DND-41 (cell line): ENCODE results near the gene TRIM40.
"Not testable (repeated sequence)": the region's sequence is repeated elsewhere in the genome, so short reads cannot be mapped to it uniquely, and the experiment has no call there.

Experiments
- ATAC-seq: fragments of 200-7000 bp; cut with Tn5 transposase; 3 replicates; pipeline ENCODE4 v1.9.1; 2021; ENCODE audit warnings: low read depth; ENCODE audit not compliant: insufficient read depth
- DNase-seq: peaks from one replicate; pipeline ENCODE4 v3.0.0-alpha.2; 2020
- H2AFZ ChIP-seq: 2 replicates; pipeline ENCODE4 v1.6.0; 2012; ENCODE audit warnings: low read depth, low read length
- H3K27ac ChIP-seq: 2 replicates; pipeline ENCODE4 v1.5.1; 2012; ENCODE audit warnings: low read length, inconsistent platforms
- H3K27me3 ChIP-seq: fragments of 200-600 bp; sonication (generic); 2 replicates; pipeline ENCODE4 v1.6.0; 2012; ENCODE audit warnings: low read length, mild to moderate bottlenecking, inconsistent platforms; ENCODE audit not compliant: insufficient read depth, poor library complexity
- H3K36me3 ChIP-seq: 2 replicates; pipeline ENCODE4 v1.5.1; 2012; ENCODE audit warnings: low read length, inconsistent platforms; ENCODE audit not compliant: insufficient read depth
- H3K4me1 ChIP-seq: 2 replicates; pipeline ENCODE4 v1.5.1; 2012; ENCODE audit warnings: mild to moderate bottlenecking, low read length; ENCODE audit not compliant: insufficient read depth
- H3K4me2 ChIP-seq: 2 replicates; pipeline ENCODE4 v1.6.0; 2012; ENCODE audit warnings: mild to moderate bottlenecking, moderate library complexity, low read length, inconsistent platforms; ENCODE audit not compliant: insufficient read depth
- H3K4me3 ChIP-seq, 2 experiments: fragments of 200-600 bp in 1 of 2; shearing (Covaris generic) in 1 of 2; 2 replicates each; pipeline ENCODE4 v1.5.1; 2012 to 2016; ENCODE audit warnings: inconsistent platforms in 2 of 2, low read length in 2 of 2, mild to moderate bottlenecking in 2 of 2, low read depth in 1 of 2, moderate library complexity in 1 of 2
- H3K79me2 ChIP-seq: 2 replicates; pipeline ENCODE4 v1.6.0; 2012; ENCODE audit warnings: low read length, inconsistent platforms; ENCODE audit not compliant: insufficient read depth
- H3K9ac ChIP-seq: 2 replicates; pipeline ENCODE4 v1.6.0; 2012; ENCODE audit warnings: low read depth, mild to moderate bottlenecking, inconsistent platforms, low read length, moderate library complexity
- H3K9me3 ChIP-seq: 2 replicates; pipeline ENCODE4 v1.5.1; 2012; ENCODE audit warnings: low read length, moderate library complexity, mild to moderate bottlenecking, inconsistent platforms; ENCODE audit not compliant: insufficient read depth, severe bottlenecking
- H4K20me1 ChIP-seq: 2 replicates; pipeline ENCODE4 v1.6.0; 2012; ENCODE audit warnings: low read length; ENCODE audit not compliant: insufficient read depth
- CTCF ChIP-seq: IDR thresholded peaks from 2 replicates; pipeline ENCODE4 v1.5.1; 2012; ENCODE audit warnings: borderline replicate concordance, low read length, moderate library complexity, mild to moderate bottlenecking; ENCODE audit not compliant: poor library complexity, severe bottlenecking; ENCODE audit errors: extremely low read depth
- EZH2 ChIP-seq: IDR thresholded peaks from 3 replicates; pipeline ENCODE4 v1.6.1; 2012; ENCODE audit warnings: borderline replicate concordance, low read depth, mild to moderate bottlenecking, moderate library complexity, low read length, inconsistent platforms; ENCODE audit not compliant: severe bottlenecking

The TRIM40 gene

GRCh38 chr6:30131947-30132497 is 3.9 kb upstream of the TRIM40 start:
- Histone ChIP-seq H3K27me3 (peaks cover 27% of the 10 kb centered on the region), H3K9ac (no peak overlapping the region), H3K4me2 (no peak overlapping the region), H4K20me1 (no peaks in the 10 kb centered on the region), H3K36me3 (no peaks in the 10 kb centered on the region), H3K9me3 (no peaks in the 10 kb centered on the region), H3K27ac (no peak overlapping the region), H3K4me3 (no peak overlapping the region), H2AFZ (no peak overlapping the region), H3K4me1 (peaks cover 5% of the 10 kb centered on the region), H3K79me2 (no peaks in the 10 kb centered on the region)
- DNase-seq (no peak), ATAC-seq (no peak)
- TF ChIP-seq EZH2 = no peak
- no peak for TF ChIP-seq CTCF

GRCh38 chr6:30135147-30135546 is 793 bp upstream of the TRIM40 start:
- Histone ChIP-seq H2AFZ (no peak overlapping the region), H3K4me2 (no peak overlapping the region), H3K4me1 (peaks cover 5% of the 10 kb centered on the region), H3K27ac (no peak overlapping the region), H3K36me3 (no peaks in the 10 kb centered on the region), H3K27me3 (peaks cover 32% of the 10 kb centered on the region), H4K20me1 (no peaks in the 10 kb centered on the region), H3K79me2 (no peaks in the 10 kb centered on the region), H3K9ac (no peak overlapping the region), H3K9me3 (no peaks in the 10 kb centered on the region), H3K4me3 (no peak overlapping the region)
- TF ChIP-seq EZH2 = no peak
- TF ChIP-seq CTCF = no peak
- no peak for DNase-seq
- ATAC-seq = no peak

DNA sequence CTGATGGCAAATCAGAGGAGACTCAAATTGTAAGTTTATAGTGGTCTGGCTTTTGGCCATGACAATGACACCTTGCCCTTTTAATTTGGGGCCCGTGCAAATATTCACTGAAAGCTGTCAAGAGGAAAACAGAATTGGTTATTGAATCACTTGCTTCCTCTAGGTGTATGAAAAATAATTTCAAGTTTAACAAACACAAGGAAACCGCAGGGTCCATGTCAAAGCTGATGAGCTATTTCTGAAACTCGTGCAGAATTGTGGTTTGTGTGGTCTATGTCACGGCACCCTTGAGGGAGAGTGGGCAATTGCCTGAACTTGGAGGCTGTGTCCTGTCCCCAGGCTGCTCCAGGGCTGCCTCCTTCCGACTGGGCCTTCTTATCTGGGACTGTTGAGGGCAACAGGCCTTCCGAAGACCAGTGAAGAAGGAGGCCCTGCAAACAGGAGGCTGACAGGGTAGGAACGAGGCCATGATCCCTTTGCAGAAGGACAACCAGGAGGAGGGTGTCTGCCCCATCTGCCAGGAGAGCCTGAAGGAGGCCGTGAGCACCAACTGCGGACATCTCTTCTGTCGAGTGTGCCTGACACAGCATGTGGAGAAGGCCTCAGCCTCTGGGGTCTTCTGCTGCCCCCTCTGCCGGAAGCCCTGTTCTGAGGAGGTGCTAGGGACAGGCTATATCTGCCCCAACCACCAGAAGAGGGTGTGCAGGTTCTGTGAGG is 788 bp downstream of the TRIM40 start:
- Histone ChIP-seq H3K27me3 (peaks cover 35% of the 10 kb centered on the region), H4K20me1 (no peaks in the 10 kb centered on the region), H3K4me2 (no peak overlapping the region), H3K79me2 (no peaks in the 10 kb centered on the region), H3K4me1 (no peaks in the 10 kb centered on the region), H3K9me3 (no peaks in the 10 kb centered on the region), H3K36me3 (no peaks in the 10 kb centered on the region), H3K27ac (no peak overlapping the region), H2AFZ (no peak overlapping the region), H3K9ac (no peak overlapping the region), H3K4me3 (no peak overlapping the region)
- no peak for TF ChIP-seq EZH2
- TF ChIP-seq CTCF = no peak
- no peak for DNase-seq
- ATAC-seq = no peak

DNA sequence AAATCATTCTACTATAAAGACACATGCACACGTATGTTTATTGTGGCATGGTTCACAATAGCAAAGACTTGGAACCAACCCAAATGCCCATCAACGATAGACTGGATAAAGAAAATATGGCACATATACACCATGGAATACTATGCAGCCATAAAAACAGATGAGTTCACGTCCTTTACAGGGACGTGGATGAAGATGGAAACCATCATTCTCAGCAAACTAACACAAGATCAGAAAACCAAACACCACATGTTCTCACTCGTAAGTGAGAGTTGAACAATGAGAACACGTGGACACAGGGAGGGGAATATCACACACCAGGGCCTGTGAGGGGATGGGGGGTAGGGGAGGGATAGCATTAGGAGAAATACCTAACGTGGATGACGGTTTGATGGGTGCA is 4.3 kb downstream of the TRIM40 start:
- H3K4me1 ChIP-seq, H3K27ac ChIP-seq, H3K36me3 ChIP-seq, H3K9me3 ChIP-seq, H3K4me2 ChIP-seq, H2AFZ ChIP-seq, H3K79me2 ChIP-seq, ATAC-seq, DNase-seq, H4K20me1 ChIP-seq, H3K9ac ChIP-seq, H3K4me3 ChIP-seq: not testable (repeated sequence)
- peaks cover 42% of the 10 kb centered on the region for H3K27me3 ChIP-seq
